NCI-H526 treated with DMSO at 0.1 percent for 48 hours (cell line): ENCODE measurements around the gene TGIF2LY.
"Not testable (repeated sequence)": the region's sequence is repeated elsewhere in the genome, so short reads cannot be mapped to it uniquely, and the experiment has no call there.

Experiments used
- DNase-seq: peaks from one replicate; lab custom pipeline; 2025; lab: John Stamatoyannopoulos, UW

TGIF2LY gene

GRCh38 chrY:3578767-3579166 lies at the start of gene TGIF2LY:
Gene TGIF2LY (plus strand): TSS chrY:3579067. CDS start chrY:3579245, 178 bp downstream.
- not testable (repeated sequence) for DNase-seq
